ENCODE data around the gene HNRNPU.

Gene HNRNPU

GRCh38 chr1:244813327-244813726 is 51.0 kb downstream of the HNRNPU start:
- TF ChIP-seq, protein P1, sequence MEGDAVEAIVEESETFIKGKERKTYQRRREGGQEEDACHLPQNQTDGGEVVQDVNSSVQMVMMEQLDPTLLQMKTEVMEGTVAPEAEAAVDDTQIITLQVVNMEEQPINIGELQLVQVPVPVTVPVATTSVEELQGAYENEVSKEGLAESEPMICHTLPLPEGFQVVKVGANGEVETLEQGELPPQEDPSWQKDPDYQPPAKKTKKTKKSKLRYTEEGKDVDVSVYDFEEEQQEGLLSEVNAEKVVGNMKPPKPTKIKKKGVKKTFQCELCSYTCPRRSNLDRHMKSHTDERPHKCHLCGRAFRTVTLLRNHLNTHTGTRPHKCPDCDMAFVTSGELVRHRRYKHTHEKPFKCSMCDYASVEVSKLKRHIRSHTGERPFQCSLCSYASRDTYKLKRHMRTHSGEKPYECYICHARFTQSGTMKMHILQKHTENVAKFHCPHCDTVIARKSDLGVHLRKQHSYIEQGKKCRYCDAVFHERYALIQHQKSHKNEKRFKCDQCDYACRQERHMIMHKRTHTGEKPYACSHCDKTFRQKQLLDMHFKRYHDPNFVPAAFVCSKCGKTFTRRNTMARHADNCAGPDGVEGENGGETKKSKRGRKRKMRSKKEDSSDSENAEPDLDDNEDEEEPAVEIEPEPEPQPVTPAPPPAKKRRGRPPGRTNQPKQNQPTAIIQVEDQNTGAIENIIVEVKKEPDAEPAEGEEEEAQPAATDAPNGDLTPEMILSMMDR (IDR thresholded peaks at IDR 0.05): no peak
- H3K27ac Mint-ChIP-seq: no peak overlapping the region
- H3K36me3 Mint-ChIP-seq (ENCODE audit: low read depth): no peaks in the 10 kb centered on the region
- DNase-seq: no peak
- no peaks in the 10 kb centered on the region for H3K4me1 Mint-ChIP-seq
- peaks cover 42% of the 10 kb centered on the region for H3K27me3 Mint-ChIP-seq (ENCODE audit: low read depth, poor library complexity)
- no peaks in the 10 kb centered on the region for H3K9me3 Mint-ChIP-seq
- no peak overlapping the region for H3K4me3 Mint-ChIP-seq

DNA sequence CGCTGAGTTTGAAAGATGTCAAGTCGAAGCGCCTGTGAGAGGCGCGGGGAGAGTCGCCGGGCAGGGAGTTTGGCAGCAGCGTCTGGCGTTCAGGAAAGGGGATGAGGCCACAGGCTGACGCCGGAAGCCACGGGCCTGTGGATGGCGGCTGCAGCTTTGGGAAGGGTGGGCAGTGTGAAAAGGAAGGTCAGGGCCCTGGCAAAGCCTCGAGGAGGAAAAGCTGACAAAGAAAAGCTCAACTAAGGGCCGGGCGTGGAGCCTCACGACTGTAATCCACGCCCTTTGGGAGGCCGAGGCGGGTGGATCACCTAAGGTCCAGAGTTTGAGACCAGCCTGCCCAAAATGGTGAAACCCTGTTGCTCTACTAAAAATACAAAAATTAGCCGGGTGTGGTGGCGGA is 54.1 kb downstream of the HNRNPU start:
- TF ChIP-seq, protein P1 (IDR thresholded peaks at IDR 0.05): no peak
- H3K4me1 Mint-ChIP-seq: no peaks in the 10 kb centered on the region
- H3K36me3 Mint-ChIP-seq (ENCODE audit: low read depth): no peaks in the 10 kb centered on the region
- H3K27ac Mint-ChIP-seq: no peak overlapping the region
- no peak for DNase-seq
- H3K4me3 Mint-ChIP-seq: no peak overlapping the region
- peaks cover 29% of the 10 kb centered on the region for H3K27me3 Mint-ChIP-seq (ENCODE audit: low read depth, poor library complexity)
- no peaks in the 10 kb centered on the region for H3K9me3 Mint-ChIP-seq

- Mint-ChIP-seq H3K36me3 (ENCODE audit: low read depth) (no peaks in the 10 kb centered on the region), H3K4me3 (no peak overlapping the region)
- DNase-seq: no peak
Observed at GRCh38 chr1:244807138-244807537, 57.2 kb downstream of the HNRNPU start.

DNA sequence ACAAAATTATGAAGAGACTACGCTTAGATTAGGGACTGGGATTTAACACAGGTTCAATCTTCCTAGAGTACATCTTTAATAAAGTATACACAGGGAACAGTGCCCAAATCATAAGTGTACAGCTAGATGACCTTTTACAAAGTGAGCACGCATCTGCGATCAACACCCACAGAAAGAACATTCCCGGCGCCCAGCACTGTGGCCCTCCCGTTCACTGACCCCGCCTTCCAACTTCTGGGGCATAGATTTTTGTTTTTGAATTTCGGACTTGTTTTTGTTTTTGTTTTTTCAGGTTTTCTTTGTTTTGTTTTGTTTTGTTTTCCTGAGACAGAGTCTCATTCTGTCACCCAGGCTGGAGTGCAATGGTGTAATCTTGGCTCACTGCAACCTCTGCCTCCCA is 59.5 kb downstream of the HNRNPU start:
- no peak overlapping the region for H3K27ac Mint-ChIP-seq
- H3K4me3 Mint-ChIP-seq: no peak overlapping the region
- H3K27me3 Mint-ChIP-seq (ENCODE audit: low read depth, poor library complexity): peaks cover 6% of the 10 kb centered on the region
- no peaks in the 10 kb centered on the region for H3K4me1 Mint-ChIP-seq
- no peak for DNase-seq
- TF ChIP-seq, protein P1 (IDR thresholded peaks at IDR 0.05): no peak
- H3K36me3 Mint-ChIP-seq (ENCODE audit: low read depth): no peaks in the 10 kb centered on the region
- H3K9me3 Mint-ChIP-seq: peaks cover 6% of the 10 kb centered on the region

More at GRCh38 chr1:244807138-244807537, 57.2 kb downstream of the HNRNPU start:
- H3K27me3 Mint-ChIP-seq (ENCODE audit: low read depth, poor library complexity): peaks cover 13% of the 10 kb centered on the region
- H3K27ac Mint-ChIP-seq: peak overlapping the region; percentile 15
- H3K9me3 Mint-ChIP-seq: no peaks in the 10 kb centered on the region
- TF ChIP-seq, protein P1 (IDR thresholded peaks at IDR 0.05): no peak
- H3K4me1 Mint-ChIP-seq: no peaks in the 10 kb centered on the region

- Mint-ChIP-seq H3K36me3 (ENCODE audit: low read depth) (no peaks in the 10 kb centered on the region), H3K4me3 (no peak overlapping the region), H3K27ac (peak overlapping the region; percentile 36), H3K9me3 (peaks cover 6% of the 10 kb centered on the region), H3K4me1 (no peaks in the 10 kb centered on the region), H3K27me3 (ENCODE audit: low read depth, poor library complexity) (peaks cover 6% of the 10 kb centered on the region)
- no peak for DNase-seq
- TF ChIP-seq, protein P1 (IDR thresholded peaks at IDR 0.05): no peak
Observed at GRCh38 chr1:244802556-244803239, 61.6 kb downstream of the HNRNPU start.

GRCh38 chr1:244802041-244802440 is 62.3 kb downstream of the HNRNPU start:
- Mint-ChIP-seq H3K4me3 (no peak overlapping the region), H3K36me3 (ENCODE audit: low read depth) (no peaks in the 10 kb centered on the region), H3K4me1 (no peaks in the 10 kb centered on the region), H3K9me3 (peaks cover 6% of the 10 kb centered on the region), H3K27me3 (ENCODE audit: low read depth, poor library complexity) (peaks cover 6% of the 10 kb centered on the region), H3K27ac (no peak overlapping the region)
- TF ChIP-seq, protein P1 (IDR thresholded peaks at IDR 0.05): no peak
- DNase-seq: no peak

All from nephron progenitor cell (in vitro differentiated cells).